GM18526 (cell line): ENCODE results near the gene TTC28.

Experiments
- POLR2A ChIP-seq: IDR thresholded peaks from 3 replicates; pipeline ENCODE4 v1.6.1; 2011; ENCODE audit not compliant: insufficient read length; ENCODE audit errors: extremely low read depth

Gene TTC28

GRCh38 chr22:28229566-28230485 is 449.8 kb downstream of the TTC28 start:
- TF ChIP-seq POLR2A = no peak

DNA sequence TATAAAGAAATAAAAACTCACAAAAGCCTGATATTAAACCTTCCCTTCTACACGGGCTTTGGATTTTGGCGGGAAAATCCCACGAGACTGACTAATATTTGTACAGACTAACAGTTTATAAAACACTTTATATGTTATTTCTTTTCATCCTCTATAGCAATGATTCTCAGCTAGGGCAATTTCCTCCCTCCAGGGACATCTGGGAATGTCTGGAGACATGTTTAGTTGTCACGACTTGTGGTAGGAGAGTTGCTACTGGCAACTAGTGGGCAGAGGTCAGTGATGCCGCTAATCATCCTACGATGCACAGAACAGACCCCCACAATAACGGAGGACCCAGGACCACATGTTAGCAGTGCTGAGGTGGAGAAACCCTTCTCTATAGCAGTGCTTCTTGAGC is 455.8 kb downstream of the TTC28 start:
- no peak for TF ChIP-seq POLR2A

- no peak for TF ChIP-seq POLR2A
Observed at GRCh38 chr22:28222976-28223745, 456.5 kb downstream of the TTC28 start.

GRCh38 chr22:28222571-28222970 is 457.1 kb downstream of the TTC28 start:
- no peak for TF ChIP-seq POLR2A

DNA sequence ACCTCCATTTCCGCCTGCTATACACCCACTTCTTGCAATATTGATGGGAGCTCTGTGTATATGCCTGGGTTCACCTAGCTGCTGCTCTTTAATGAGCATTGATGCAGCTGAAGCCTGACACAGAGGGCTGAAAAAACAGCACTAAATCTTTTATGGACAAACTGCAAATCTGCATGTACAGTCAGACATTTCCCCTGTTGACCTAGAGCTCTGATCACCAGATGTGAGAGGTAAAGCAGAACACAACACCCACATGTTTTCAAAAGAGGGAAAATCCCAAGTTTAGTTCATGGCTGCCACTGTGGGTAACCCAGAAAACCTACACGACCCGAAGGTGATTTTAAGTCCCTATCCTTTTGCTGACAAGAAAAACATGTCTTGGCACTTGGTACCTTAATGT is 457.6 kb downstream of the TTC28 start:
- no peak for TF ChIP-seq POLR2A

GRCh38 chr22:28220626-28221363 is 458.8 kb downstream of the TTC28 start:
- TF ChIP-seq POLR2A = no peak

GRCh38 chr22:28217277-28217676 is 462.4 kb downstream of the TTC28 start:
- no peak for TF ChIP-seq POLR2A

- no peak for TF ChIP-seq POLR2A
Observed at GRCh38 chr22:28208787-28209186, 470.9 kb downstream of the TTC28 start.

- TF ChIP-seq POLR2A = no peak
Observed at GRCh38 chr22:28208036-28208435, 471.6 kb downstream of the TTC28 start.

GRCh38 chr22:28207281-28208030 is 472.2 kb downstream of the TTC28 start:
- no peak for TF ChIP-seq POLR2A

DNA sequence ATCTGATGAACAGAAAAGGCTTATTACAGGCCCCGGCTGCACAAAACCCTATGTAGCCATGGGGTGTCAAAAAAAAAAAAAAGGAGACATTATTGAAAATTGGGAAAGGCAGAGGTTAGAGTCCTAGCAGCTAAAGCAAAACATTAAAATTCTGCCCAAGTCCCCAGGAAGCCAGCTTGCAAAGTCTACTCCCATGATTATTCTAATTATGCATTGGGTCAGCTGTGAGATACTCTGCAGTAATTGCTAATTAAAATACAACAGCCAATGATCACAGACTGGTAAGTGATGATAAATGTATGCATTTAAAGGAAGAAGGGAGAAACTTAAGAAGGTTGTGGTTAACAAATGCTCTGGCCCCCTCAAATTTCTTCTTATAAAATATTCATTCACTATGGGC is 473.7 kb downstream of the TTC28 start:
- TF ChIP-seq POLR2A = no peak

GRCh38 chr22:28204382-28204781 is 475.3 kb downstream of the TTC28 start:
- no peak for TF ChIP-seq POLR2A

GRCh38 chr22:28203286-28203685 is 476.4 kb downstream of the TTC28 start:
- no peak for TF ChIP-seq POLR2A

DNA sequence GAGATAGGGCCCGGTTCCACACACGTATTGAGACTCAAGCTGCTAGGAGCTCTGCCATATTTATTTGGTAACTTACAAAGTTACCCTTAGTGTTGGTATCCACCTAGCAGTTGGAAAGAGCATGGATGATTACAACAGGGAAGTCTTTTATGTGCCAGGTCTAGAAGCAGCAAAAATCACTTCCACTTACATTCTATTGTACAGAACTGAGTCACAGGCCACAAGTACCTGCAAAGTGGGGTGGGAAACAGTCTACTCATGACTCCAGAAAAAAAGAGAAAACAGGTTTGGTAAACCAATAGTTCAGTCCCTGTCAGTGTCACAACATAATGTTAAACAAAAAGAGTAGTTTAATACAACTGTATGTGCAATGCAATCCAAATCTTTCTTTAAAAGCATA is 480.9 kb downstream of the TTC28 start:
- TF ChIP-seq POLR2A = no peak
